Type B pancreatic cell (in vitro differentiated cells): ENCODE measurements around the gene UPK1B. TPM values are rescaled to one million over a fixed set of nuclear protein-coding genes. Genes with fewer than 3 reads are reported as not detected.

Experiments
- DNase-seq: peaks from one replicate; pipeline ENCODE4 v3.0.0; 2021; ENCODE audit warnings: mixed read lengths; ENCODE audit not compliant: unreplicated experiment; ENCODE audit errors: extremely low spot score
- H3K27ac Mint-ChIP-seq: 2 replicates; pipeline ENCODE4 v1.8.0; 2021; ENCODE audit warnings: mild to moderate bottlenecking, mixed read lengths
- H3K27me3 Mint-ChIP-seq: 2 replicates; pipeline ENCODE4 v1.8.0; 2021; ENCODE audit warnings: mixed read lengths
- H3K36me3 Mint-ChIP-seq: 2 replicates; pipeline ENCODE4 v1.8.0; 2021; ENCODE audit warnings: mixed read lengths
- H3K4me1 Mint-ChIP-seq: one replicate; pipeline ENCODE4 v1.8.0; 2021; ENCODE audit warnings: mixed read lengths; ENCODE audit not compliant: unreplicated experiment
- H3K4me3 Mint-ChIP-seq: 2 replicates; pipeline ENCODE4 v1.8.0; 2021; ENCODE audit warnings: mild to moderate bottlenecking, mixed read lengths
- H3K9me3 Mint-ChIP-seq: 2 replicates; pipeline ENCODE4 v1.8.0; 2021; ENCODE audit warnings: mixed read lengths
- total RNA-seq: library from RNA; stranded (reverse); gene quantifications from 2 replicates; pipeline ENCODE4 v1.2.1, GENCODE V29; 2021; ENCODE audit warnings: low replicate concordance
- TF ChIP-seq, protein P1 (sequence below): fragments of 200-600 bp; sonication (generic); conservative IDR thresholded peaks from 2 replicates; pipeline ENCODE4 v1.5.0; 2021; ENCODE audit warnings: antibody characterized with exemption, mild to moderate bottlenecking

Gene UPK1B
- total RNA-seq, 1 donor from 2014 or later, result 49.2 TPM

DNA sequence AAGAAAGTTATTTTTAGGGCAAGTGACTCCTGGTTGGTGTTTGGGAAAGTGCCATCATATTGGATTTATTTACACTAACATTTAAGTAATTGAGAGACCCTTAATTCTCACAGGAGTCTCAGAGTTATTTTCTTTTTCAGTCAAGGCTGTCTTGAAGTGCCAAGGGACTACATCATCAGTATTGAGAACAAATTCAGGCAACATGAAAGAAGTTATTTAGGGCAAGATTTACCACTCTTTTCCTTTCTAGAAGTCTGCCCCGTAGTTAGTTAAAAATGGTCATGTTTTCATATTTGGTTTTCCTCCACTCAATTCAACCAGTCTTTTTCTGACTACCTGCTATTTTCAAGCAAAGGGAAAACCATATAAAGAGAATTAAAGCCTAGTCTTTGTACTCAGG lies 61.2 kb downstream of the UPK1B start:
- no peak for DNase-seq
- Mint-ChIP-seq H3K36me3 (peaks cover 30% of the 10 kb centered on the region), H3K27ac (peak overlapping the region; percentile 87), H3K4me3 (no peak overlapping the region), H3K4me1 (peaks cover 3% of the 10 kb centered on the region), H3K27me3 (no peaks in the 10 kb centered on the region), H3K9me3 (no peaks in the 10 kb centered on the region)
- TF ChIP-seq, protein P1, sequence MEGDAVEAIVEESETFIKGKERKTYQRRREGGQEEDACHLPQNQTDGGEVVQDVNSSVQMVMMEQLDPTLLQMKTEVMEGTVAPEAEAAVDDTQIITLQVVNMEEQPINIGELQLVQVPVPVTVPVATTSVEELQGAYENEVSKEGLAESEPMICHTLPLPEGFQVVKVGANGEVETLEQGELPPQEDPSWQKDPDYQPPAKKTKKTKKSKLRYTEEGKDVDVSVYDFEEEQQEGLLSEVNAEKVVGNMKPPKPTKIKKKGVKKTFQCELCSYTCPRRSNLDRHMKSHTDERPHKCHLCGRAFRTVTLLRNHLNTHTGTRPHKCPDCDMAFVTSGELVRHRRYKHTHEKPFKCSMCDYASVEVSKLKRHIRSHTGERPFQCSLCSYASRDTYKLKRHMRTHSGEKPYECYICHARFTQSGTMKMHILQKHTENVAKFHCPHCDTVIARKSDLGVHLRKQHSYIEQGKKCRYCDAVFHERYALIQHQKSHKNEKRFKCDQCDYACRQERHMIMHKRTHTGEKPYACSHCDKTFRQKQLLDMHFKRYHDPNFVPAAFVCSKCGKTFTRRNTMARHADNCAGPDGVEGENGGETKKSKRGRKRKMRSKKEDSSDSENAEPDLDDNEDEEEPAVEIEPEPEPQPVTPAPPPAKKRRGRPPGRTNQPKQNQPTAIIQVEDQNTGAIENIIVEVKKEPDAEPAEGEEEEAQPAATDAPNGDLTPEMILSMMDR, result no peak

DNA sequence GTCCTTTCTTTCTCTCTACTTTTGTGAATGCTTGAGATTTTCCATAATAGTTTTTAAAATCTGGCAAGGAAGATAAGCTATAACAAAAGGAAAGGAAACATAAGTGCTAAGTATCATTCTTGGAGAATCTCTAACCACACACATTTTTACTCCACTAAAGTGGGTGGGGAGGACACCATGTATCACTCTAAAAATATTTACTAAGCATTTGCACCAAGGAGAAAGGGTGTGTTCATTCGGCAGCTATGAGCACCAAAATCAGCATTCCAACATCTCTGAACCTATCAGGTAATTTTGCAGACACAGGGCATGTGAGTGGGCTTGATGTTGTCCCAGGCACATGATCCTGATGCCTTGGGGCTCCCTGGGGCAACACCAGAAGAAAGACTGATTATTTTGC lies 61.8 kb downstream of the UPK1B start:
- H3K27me3 Mint-ChIP-seq, result no peaks in the 10 kb centered on the region
- DNase-seq, result no peak
- H3K36me3 Mint-ChIP-seq, result peaks cover 25% of the 10 kb centered on the region
- peak overlapping the region; percentile 87 for H3K27ac Mint-ChIP-seq
- no peaks in the 10 kb centered on the region for H3K9me3 Mint-ChIP-seq
- peaks cover 9% of the 10 kb centered on the region for H3K4me1 Mint-ChIP-seq
- TF ChIP-seq, protein P1, result no peak
- no peak overlapping the region for H3K4me3 Mint-ChIP-seq

DNA sequence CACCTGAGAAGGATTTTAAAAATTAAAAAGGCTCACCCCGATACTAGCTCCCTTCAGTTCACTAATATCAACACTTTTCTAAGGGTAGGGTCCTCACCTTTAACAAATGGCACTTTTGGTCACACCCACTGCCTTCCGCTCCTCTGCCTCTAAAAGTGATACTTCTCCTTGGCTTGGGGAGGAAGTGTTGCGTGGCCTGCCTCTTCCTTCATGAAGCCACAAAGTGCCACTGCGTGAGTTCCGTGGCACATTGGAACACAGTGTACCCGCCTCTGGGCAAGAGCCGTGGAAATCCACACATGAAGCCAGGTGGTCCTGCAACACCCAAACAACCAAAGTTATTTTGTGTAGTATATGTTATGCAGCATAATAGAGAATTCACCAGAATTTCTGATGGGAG lies 63.4 kb downstream of the UPK1B start:
- no peaks in the 10 kb centered on the region for H3K27me3 Mint-ChIP-seq
- TF ChIP-seq, protein P1, result no peak

DNA sequence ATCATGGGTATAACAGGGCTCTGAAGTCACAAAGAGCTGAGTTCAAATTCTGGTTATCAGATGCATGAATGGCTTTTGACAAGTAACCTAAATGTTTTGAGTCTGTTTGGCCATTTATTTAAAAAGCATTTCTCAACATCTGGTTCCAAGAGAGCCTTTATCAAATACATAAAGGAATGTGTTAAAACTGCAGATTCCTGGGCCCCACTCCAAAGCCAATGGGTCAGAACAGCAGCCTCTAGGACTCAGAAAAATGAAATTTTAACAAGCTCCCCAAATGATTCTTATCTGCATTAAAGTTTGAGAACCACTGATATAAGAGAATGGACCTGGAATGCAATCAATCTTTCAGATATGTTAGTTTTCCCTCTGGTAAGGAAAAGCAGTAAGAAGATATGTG lies 63.9 kb downstream of the UPK1B start:
- Mint-ChIP-seq H3K27me3 (no peaks in the 10 kb centered on the region), H3K4me1 (peaks cover 9% of the 10 kb centered on the region), H3K27ac (no peak overlapping the region), H3K9me3 (no peaks in the 10 kb centered on the region), H3K36me3 (peaks cover 16% of the 10 kb centered on the region), H3K4me3 (no peak overlapping the region)
- TF ChIP-seq, protein P1, result no peak
- no peak for DNase-seq

More for the DNA sequence above, 63.4 kb downstream of the UPK1B start:
- Mint-ChIP-seq H3K4me3 (no peak overlapping the region), H3K9me3 (no peaks in the 10 kb centered on the region), H3K4me1 (peaks cover 9% of the 10 kb centered on the region), H3K36me3 (peaks cover 16% of the 10 kb centered on the region), H3K27ac (no peak overlapping the region)
- DNase-seq, result no peak

DNA sequence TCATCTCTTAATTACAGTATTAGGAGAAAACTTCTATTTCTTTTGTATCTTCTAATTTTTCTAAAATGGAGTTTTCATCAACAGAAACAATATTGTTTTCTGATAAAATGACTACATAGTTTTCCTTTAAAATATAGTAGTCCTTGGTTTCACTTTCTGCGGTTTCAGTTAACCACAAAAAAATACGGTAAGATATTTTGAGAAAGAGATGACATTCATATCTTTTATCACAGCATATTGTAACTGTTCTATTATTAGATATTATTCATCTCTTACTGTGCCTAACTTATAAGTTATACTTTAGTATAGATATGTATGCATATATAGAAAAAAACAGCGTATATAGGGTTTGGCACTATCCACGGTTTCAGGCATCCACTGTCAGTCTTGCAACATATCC lies 65.0 kb downstream of the UPK1B start:
- no peaks in the 10 kb centered on the region for H3K9me3 Mint-ChIP-seq
- TF ChIP-seq, protein P1, result no peak
- H3K4me3 Mint-ChIP-seq, result peak overlapping the region; percentile 64
- H3K27ac Mint-ChIP-seq, result no peak overlapping the region
- peaks cover 9% of the 10 kb centered on the region for H3K4me1 Mint-ChIP-seq
- peaks cover 16% of the 10 kb centered on the region for H3K36me3 Mint-ChIP-seq
- H3K27me3 Mint-ChIP-seq, result no peaks in the 10 kb centered on the region
- no peak for DNase-seq
